Stimulated activated CD8-positive, alpha-beta memory T cell treated with anti-CD3 and anti-CD28 coated beads, Interleukin-7, amount 100 ng/mL, for 24 hours (primary cell): Measurements from ENCODE around the gene PINLYP.
A peak's percentile ranks its signal among the peaks of the same experiment; 100 is the strongest.

Experiments
- DNase-seq: peaks from one replicate; pipeline ENCODE4 v3.0.0-alpha.2; 2020; ENCODE audit warnings: low read depth

The PINLYP gene

GRCh38 chr19:43548706-43549105 is 26.9 kb upstream of the PINLYP start:
- DNase-seq: no peak

- DNase-seq: no peak
Observed at GRCh38 chr19:43551399-43552197, 24.0 kb upstream of the PINLYP start.

GRCh38 chr19:43552198-43552450 is 23.5 kb upstream of the PINLYP start:
- DNase-seq: no peak

- no peak for DNase-seq
Observed at GRCh38 chr19:43552616-43553015, 23.0 kb upstream of the PINLYP start.

DNA sequence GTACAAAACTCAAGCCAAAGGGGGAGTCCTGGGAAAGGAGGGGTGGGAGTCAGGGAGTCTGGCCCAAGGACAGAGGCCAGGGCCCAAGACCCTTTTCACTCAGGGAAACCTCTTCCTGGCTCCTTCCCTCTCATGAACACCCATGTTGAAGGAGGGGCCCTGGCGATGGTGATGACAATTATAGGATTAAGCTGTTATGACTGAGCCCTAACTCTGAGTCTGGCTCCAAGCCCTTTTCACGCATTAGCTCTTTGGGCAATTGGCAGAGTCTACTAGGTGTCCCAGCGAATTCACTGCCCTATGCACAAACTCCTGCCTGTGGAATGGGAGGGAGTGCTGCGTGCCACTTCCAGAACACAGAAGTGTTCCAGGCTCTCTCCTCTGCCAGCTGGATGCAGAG is 21.9 kb upstream of the PINLYP start:
- DNase-seq: no peak

GRCh38 chr19:43554317-43554895 is 21.2 kb upstream of the PINLYP start:
- no peak for DNase-seq

DNA sequence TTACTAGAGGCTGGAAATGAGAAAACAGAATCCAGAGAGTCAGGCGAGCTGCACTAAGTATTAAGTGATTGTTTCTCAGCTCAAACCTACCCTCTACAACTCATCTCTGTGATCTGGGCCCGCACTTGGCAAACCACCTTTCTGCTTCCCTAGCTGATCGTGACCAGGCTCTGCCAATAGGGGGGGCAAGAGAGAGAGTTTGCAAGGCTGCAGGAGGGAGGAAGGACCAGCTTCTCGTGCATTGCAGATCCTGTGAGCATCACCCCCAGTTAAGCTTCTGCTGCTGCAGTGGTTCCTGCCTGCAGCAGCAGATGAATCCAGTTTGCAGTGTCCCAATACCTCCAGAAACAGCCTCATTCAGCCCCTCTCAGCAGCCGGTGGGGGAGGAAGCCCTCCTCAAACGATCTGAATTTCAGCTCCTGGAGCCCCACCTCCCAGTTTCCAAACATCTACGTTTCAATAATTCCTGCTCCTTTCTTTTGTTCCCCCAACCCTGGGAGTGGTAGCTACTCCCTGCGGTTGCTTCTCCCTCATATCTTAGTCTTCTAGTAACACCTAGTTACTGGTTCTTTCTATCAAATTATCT is 20.3 kb upstream of the PINLYP start:
- DNase-seq: peak; percentile 77

DNA sequence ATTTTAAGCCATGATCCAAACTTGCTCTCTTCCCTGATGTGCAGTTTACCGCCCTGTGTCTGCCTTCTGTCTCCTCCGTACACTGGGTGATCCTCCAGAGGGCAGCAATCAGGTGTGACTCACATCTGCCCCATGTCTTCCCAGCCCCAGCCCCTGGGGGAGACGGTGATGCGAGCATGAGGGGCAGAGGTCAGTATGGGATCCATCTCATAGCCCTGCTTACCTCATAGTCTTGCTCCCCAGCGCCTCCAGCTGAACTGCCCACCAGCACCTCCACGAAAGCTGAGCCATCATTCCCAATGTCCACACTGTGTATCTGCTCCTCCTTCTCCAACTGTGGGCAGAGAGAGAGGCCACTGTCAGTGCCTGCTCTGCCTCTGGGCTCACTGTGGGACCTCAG is 14.9 kb upstream of the PINLYP start:
- no peak for DNase-seq

DNA sequence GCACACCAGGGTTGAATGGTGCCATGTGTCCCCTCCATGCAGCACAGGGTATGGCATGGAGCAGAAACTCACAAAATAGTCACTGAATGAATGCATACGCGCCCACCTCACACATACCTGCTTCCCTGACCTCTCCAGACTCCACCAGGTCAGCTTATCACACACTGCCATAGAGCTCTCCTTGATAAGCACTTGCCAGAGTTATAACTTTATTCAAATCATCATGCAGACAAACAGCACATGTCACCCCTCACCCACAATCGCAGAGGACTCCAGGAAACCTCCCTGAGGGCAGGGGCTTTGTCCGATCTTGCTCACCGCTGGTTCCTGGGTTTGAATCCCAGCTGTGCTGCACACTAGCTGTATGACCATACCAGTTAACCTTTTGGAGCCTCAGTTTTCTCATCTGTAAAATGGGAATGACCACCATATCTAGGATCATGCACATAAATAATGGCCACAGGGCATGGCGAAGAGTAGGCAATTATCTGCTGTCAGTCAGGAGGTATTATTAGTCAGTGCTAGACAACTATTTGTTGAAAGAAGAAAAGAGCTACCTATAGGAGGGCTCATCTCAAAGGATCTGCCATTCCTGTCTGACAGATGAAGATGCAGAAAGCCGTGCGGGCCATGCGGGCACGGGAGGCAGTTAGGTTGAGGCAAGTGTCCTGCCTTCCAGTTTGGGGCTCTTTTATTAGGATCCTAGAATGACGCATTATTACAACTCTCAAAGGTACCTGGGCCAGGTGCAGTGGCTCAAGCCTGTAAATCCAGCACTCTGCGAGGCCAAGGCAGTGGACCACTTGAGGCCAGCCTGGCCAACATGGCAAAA is 14.2 kb upstream of the PINLYP start:
- no peak for DNase-seq

- peak; percentile 46 for DNase-seq
Observed at GRCh38 chr19:43562226-43562697, 13.3 kb upstream of the PINLYP start.

- DNase-seq: peak; percentile 32
Observed at GRCh38 chr19:43562698-43563241, 12.8 kb upstream of the PINLYP start.

DNA sequence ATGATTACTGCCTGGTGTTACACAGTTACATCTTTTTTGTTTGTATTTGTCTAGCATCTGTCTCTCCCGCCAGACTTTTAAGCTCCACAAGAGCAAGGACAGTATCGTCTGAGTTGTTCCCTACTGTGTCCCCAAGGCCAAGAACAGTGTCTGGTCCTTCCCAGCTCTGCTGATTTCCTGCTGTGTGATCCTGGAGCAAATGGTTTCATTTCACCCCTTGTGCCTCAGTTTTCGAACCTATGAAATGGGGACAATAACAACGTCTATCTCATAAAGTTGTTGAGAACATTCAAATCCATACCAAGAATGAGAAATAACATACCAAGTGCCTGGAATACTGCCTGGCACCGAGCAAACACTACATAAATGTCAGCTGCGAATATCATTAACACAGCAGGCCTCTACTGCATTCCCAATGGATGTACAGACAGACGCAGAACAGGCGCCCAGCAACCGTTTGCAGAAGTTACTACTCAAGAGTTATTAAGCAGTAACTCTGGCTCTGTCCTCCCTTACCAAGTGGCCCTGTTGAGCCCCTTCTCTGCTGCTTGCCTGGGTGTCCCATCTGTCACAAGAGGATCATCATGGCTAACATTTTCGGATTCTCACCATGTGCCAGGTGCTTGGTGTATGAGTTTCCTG is 11.7 kb upstream of the PINLYP start:
- DNase-seq: no peak

DNA sequence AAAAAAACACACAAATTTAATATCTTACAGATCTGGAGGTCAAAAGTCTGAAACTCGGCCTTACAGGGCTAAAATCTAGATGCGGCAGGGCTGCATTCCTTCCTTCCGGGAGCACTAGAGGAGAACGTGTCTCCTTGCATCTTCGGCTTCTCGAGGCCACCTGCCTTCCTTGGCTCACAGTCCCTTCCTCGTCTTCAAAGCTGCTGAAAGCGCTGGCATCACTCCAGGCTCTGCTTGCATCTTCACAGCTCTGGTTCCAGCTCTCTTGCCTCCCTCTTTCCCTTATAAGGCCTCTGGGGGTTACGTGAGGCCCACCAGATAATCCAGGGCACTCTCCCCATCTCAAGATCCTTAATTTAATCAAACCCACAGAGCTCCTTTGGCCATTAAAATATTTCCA is 10.8 kb upstream of the PINLYP start:
- no peak for DNase-seq

DNA sequence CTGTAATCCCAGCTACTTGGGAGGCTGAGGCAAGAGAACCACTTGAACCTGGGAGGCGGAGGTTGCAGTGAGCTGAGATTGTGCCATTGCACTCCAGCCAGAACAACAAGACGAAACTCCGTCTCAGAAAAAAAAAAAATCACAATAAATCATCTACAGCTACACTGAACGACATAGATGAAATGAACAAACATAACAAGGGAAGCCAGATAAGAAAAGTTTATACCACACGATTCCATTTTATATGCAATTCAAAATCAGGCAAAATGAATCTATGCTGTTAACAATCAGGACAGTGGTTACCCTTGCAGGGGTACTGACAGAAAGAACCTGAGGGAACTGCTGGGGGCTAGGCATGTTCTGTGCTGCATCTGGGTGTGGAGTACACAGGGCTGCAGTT is 5.9 kb upstream of the PINLYP start:
- no peak for DNase-seq

- DNase-seq: no peak
Observed at GRCh38 chr19:43570174-43570791, 5.3 kb upstream of the PINLYP start.

DNA sequence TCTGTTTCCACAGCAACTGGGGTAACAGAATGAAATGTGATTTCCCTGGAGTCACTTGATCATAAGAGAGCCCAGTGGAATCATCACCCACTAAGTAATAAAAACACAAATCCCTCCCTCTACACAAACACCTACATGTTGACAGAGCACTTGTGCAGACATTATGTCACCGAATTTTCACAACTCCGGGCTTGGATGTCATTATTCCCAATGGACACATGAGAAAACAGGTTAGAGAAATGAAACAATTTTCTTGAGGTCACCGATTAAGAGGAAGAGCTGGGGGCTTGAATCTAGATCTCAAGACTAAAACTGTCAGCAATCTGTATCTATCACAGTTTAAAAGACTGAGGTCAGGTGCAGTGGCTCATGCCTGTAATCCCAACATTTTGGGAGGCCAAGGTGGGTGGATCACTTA is 3.4 kb upstream of the PINLYP start:
- DNase-seq: no peak

GRCh38 chr19:43574424-43575155 is 1.0 kb upstream of the PINLYP start:
- DNase-seq: no peak

GRCh38 chr19:43575955-43576878 is 616 bp downstream of the PINLYP start:
- no peak for DNase-seq

DNA sequence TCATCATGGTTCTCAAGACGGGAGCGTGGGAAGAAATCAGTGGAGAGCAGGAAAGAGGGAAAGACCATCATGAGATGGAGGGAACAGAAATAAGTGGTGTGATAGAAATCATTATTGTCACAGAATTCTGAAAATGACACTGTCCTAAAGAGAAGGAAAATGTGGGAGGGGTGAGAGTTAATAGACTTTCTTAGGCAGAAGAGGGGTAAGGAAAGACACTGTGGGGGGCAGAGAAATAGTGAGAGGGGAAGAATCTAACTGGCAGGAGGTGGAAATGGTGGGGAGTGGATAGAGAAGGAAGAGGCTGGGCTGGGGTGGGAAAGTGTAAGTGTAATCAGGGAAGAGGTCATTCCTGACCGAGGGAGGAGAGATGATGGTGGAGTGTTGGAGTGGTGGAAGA is 3.2 kb downstream of the PINLYP start:
- DNase-seq: no peak

- no peak for DNase-seq
Observed at GRCh38 chr19:43581467-43581866, 5.9 kb downstream of the PINLYP start.
